HEK293 (cell line): ENCODE measurements around the gene AKIRIN1.

Experiments
- CTCF ChIA-PET: fragments of 350-600 bp; formaldehyde crosslinking; extraction: SDS; loops from one replicate; lab custom pipeline; 2021; ENCODE audit warnings: antibody characterized with exemption; lab: Yijun Ruan, JAX
- POLR2A ChIA-PET: fragments of 300-600 bp; formaldehyde crosslinking; extraction: SDS; loops from one replicate; lab custom pipeline; 2020; ENCODE audit warnings: antibody characterized with exemption, inconsistent platforms; lab: Yijun Ruan, JAX
- H3K27ac ChIP-seq: fragments of 200-500 bp; sonication (Bioruptor generic); 2 replicates; pipeline ENCODE4 v1.5.1; 2014; ENCODE audit warnings: low read depth, low read length, control low read depth, inconsistent platforms; ENCODE audit errors: extremely low read depth
- H3K36me3 ChIP-seq, 2 experiments: fragments of 200-500 bp in 1 of 2; sonication (Bioruptor generic) in 1 of 2; 1 replicate in 1 of 2; 2 replicates in 1 of 2; pipeline ENCODE4 v1.5.1; 2014 to 2017; ENCODE audit warnings: inconsistent platforms in 2 of 2, low read length in 2 of 2; ENCODE audit not compliant: control insufficient read depth in 2 of 2, insufficient read depth in 1 of 2
- H3K4me1 ChIP-seq: fragments of 200-500 bp; sonication (Bioruptor generic); 2 replicates; pipeline ENCODE4 v1.5.1; 2014; ENCODE audit warnings: mild to moderate bottlenecking, low read length, inconsistent platforms; ENCODE audit not compliant: control insufficient read depth, insufficient read depth
- H3K4me3 ChIP-seq: 2 replicates; pipeline ENCODE4 v1.5.1; 2011; ENCODE audit warnings: low read depth, mild to moderate bottlenecking, control low read depth, low read length, moderate library complexity
- H3K9me3 ChIP-seq: fragments of 200-500 bp; sonication (Bioruptor generic); 2 replicates; pipeline ENCODE4 v1.5.1; 2014; ENCODE audit warnings: low read depth, low read length, inconsistent platforms; ENCODE audit not compliant: control insufficient read depth, insufficient read depth
- EGR2 ChIP-seq: fragments of 450-650 bp; formaldehyde crosslinking; IDR thresholded peaks from 2 replicates; pipeline ENCODE4 v1.5.1; 2016; ENCODE audit warnings: low read depth, missing biosample characterization, missing genetic modification characterization
- GFI1B ChIP-seq: fragments of 450-650 bp; formaldehyde crosslinking; IDR thresholded peaks from 2 replicates; pipeline ENCODE4 v1.5.1; 2016; ENCODE audit warnings: missing biosample characterization, missing genetic modification characterization
- GLIS2 ChIP-seq: fragments of 450-650 bp; formaldehyde crosslinking; IDR thresholded peaks from 2 replicates; pipeline ENCODE4 v1.5.1; 2016; ENCODE audit warnings: missing biosample characterization, missing genetic modification characterization
- IKZF3 ChIP-seq: fragments of 450-650 bp; IDR thresholded peaks from 2 replicates; pipeline ENCODE4 v1.5.0; 2018; ENCODE audit warnings: missing biosample characterization, mild to moderate bottlenecking, missing genetic modification characterization, moderate library complexity
- KLF1 ChIP-seq: fragments of 450-650 bp; formaldehyde crosslinking; IDR thresholded peaks from 2 replicates; pipeline ENCODE4 v1.5.1; 2016; ENCODE audit warnings: missing biosample characterization, missing genetic modification characterization
- OVOL3 ChIP-seq: fragments of 450-650 bp; formaldehyde crosslinking; IDR thresholded peaks from 2 replicates; pipeline ENCODE4 v1.5.1; 2016; ENCODE audit warnings: missing biosample characterization, missing genetic modification characterization
- SP2 ChIP-seq: fragments of 450-650 bp; formaldehyde crosslinking; IDR thresholded peaks from 2 replicates; pipeline ENCODE4 v1.5.1; 2016; ENCODE audit warnings: missing biosample characterization, missing genetic modification characterization
- TRIM28 ChIP-seq: IDR thresholded peaks from 2 replicates; pipeline ENCODE4 v1.6.1; 2011; ENCODE audit warnings: low read length, control low read depth, borderline replicate concordance
- WT1 ChIP-seq: fragments of 450-650 bp; formaldehyde crosslinking; IDR thresholded peaks from 2 replicates; pipeline ENCODE4 v1.5.1; 2016; ENCODE audit warnings: missing biosample characterization, missing genetic modification characterization
- ZBTB20 ChIP-seq: fragments of 450-650 bp; formaldehyde crosslinking; IDR thresholded peaks from 2 replicates; pipeline ENCODE4 v1.5.1; 2016; ENCODE audit warnings: missing biosample characterization, missing genetic modification characterization
- ZFP37 ChIP-seq: fragments of 450-650 bp; formaldehyde crosslinking; IDR thresholded peaks from 2 replicates; pipeline ENCODE4 v1.5.1; 2016; ENCODE audit warnings: missing biosample characterization, missing genetic modification characterization
- ZNF169 ChIP-seq: fragments of 450-650 bp; formaldehyde crosslinking; IDR thresholded peaks from 2 replicates; pipeline ENCODE4 v1.5.1; 2016; ENCODE audit warnings: missing biosample characterization, missing genetic modification characterization
- ZNF211 ChIP-seq: fragments of 450-650 bp; formaldehyde crosslinking; IDR thresholded peaks from 2 replicates; pipeline ENCODE4 v1.5.1; 2016; ENCODE audit warnings: low read depth, missing biosample characterization, missing genetic modification characterization
- ZNF214 ChIP-seq: fragments of 450-650 bp; formaldehyde crosslinking; IDR thresholded peaks from 2 replicates; pipeline ENCODE4 v1.5.1; 2017; ENCODE audit warnings: missing biosample characterization, mild to moderate bottlenecking, missing genetic modification characterization, borderline replicate concordance
- ZNF335 ChIP-seq: fragments of 450-650 bp; formaldehyde crosslinking; conservative IDR thresholded peaks from 2 replicates; pipeline ENCODE4 v1.5.1; 2016; ENCODE audit warnings: missing biosample characterization, missing genetic modification characterization
- ZNF341 ChIP-seq: fragments of 450-650 bp; formaldehyde crosslinking; IDR thresholded peaks from 2 replicates; pipeline ENCODE4; 2016; ENCODE audit warnings: low read depth, missing biosample characterization, missing genetic modification characterization
- ZNF37A ChIP-seq: fragments of 450-650 bp; IDR thresholded peaks from 2 replicates; pipeline ENCODE4 v1.5.1; 2018; ENCODE audit warnings: missing biosample characterization, missing genetic modification characterization
- ZNF501 ChIP-seq: fragments of 450-650 bp; formaldehyde crosslinking; IDR thresholded peaks from 2 replicates; pipeline ENCODE4 v1.5.1; 2016; ENCODE audit warnings: missing biosample characterization, missing genetic modification characterization
- ZNF521 ChIP-seq: fragments of 450-650 bp; formaldehyde crosslinking; IDR thresholded peaks from 2 replicates; pipeline ENCODE4 v1.5.1; 2017; ENCODE audit warnings: missing biosample characterization, mild to moderate bottlenecking, missing genetic modification characterization
- ZNF530 ChIP-seq: fragments of 450-650 bp; formaldehyde crosslinking; IDR thresholded peaks from 2 replicates; pipeline ENCODE4 v1.5.1; 2016; ENCODE audit warnings: low read depth, missing biosample characterization, missing genetic modification characterization
- ZNF544 ChIP-seq: fragments of 450-650 bp; formaldehyde crosslinking; IDR thresholded peaks from 2 replicates; pipeline ENCODE4 v1.5.0; 2017; ENCODE audit warnings: missing biosample characterization, missing genetic modification characterization
- ZNF561 ChIP-seq: fragments of 450-650 bp; IDR thresholded peaks from 2 replicates; pipeline ENCODE4 v1.5.1; 2018; ENCODE audit warnings: missing biosample characterization, missing genetic modification characterization, borderline replicate concordance
- ZSCAN30 ChIP-seq: fragments of 450-650 bp; IDR thresholded peaks from 2 replicates; pipeline ENCODE4 v1.5.1; 2018; ENCODE audit warnings: missing biosample characterization, mild to moderate bottlenecking, missing genetic modification characterization, moderate library complexity
- TF ChIP-seq, protein P1 (sequence below): fragments of 450-650 bp; formaldehyde crosslinking; IDR thresholded peaks from 2 replicates; pipeline ENCODE4 v1.5.1; 2017; ENCODE audit warnings: missing biosample characterization, missing genetic modification characterization
- TF ChIP-seq, protein P2 (sequence below): fragments of 450-650 bp; formaldehyde crosslinking; IDR thresholded peaks from 2 replicates; pipeline ENCODE4 v1.5.1; 2016; ENCODE audit warnings: missing biosample characterization, missing genetic modification characterization
- TF ChIP-seq, protein P3 (sequence below): fragments of 450-650 bp; formaldehyde crosslinking; IDR thresholded peaks from 2 replicates; pipeline ENCODE4 v1.5.1; 2017; ENCODE audit warnings: missing biosample characterization, missing genetic modification characterization
- TF ChIP-seq, protein P4 (sequence below): fragments of 450-650 bp; formaldehyde crosslinking; optimal IDR thresholded peaks from 2 replicates; pipeline ENCODE3; 2016; ENCODE audit warnings: missing biosample characterization, mild to moderate bottlenecking, missing genetic modification characterization

The AKIRIN1 gene

DNA sequence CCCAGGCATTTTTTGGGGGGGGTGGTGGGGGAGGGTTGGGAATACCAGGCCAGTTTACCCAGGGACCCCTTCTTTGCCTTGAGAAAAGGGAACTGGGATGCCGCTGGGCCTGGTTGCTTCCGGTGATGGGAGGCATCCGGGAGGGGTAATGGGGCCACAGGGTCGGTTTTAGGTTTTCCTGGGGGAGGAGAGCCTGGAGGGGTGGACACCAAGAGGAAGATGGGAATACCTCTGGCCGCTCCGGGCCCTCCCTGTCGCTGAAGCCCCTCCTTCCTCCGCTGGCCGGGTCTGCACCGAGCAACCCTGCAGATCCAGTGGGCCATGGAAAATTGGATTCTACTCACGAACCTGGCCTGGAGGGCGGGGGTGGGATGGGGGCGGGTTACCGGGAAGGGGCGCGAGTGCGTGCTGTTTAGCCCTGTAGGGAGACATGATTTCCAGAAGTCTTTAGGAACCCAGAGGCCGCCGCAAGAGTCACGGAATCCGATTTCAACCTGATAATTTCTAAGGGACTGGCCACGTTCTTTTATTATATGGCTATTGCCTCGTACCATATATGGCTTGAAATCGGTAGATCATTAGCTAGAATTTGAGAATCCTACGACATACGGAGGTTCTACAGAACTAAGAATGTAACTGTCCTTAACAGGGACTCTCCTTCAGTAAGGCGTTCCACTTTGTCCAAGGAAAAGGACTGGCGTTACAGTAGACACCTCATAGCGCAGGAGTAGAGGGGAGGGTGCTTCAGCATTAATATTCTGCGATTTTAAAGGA, 749 bp downstream of the AKIRIN1 start:
- Histone ChIP-seq H3K9me3 (no peaks in the 10 kb centered on the region), H3K27ac (peak overlapping the region; percentile 89), H3K4me3 (peak overlapping the region; percentile 64), H3K36me3 (peaks cover 16 to 40% of the 10 kb centered on the region in 2 experiments; a peak in 2 of 3 replicates), H3K4me1 (peaks cover 5% of the 10 kb centered on the region; the same call in 1 of the 2 replicates)
- TF ChIP-seq ZNF501 (tag by site-specific recombination) = no peak
- no peak for TF ChIP-seq ZSCAN30 (tag by site-specific recombination)
- peak; percentile 45; the same call in 1 of the 2 replicates for TF ChIP-seq IKZF3
- peak; percentile 17; the same call in 1 of the 2 replicates for TF ChIP-seq GLIS2
- no peak for TF ChIP-seq WT1 (tag by site-specific recombination)
- TF ChIP-seq, protein P1, sequence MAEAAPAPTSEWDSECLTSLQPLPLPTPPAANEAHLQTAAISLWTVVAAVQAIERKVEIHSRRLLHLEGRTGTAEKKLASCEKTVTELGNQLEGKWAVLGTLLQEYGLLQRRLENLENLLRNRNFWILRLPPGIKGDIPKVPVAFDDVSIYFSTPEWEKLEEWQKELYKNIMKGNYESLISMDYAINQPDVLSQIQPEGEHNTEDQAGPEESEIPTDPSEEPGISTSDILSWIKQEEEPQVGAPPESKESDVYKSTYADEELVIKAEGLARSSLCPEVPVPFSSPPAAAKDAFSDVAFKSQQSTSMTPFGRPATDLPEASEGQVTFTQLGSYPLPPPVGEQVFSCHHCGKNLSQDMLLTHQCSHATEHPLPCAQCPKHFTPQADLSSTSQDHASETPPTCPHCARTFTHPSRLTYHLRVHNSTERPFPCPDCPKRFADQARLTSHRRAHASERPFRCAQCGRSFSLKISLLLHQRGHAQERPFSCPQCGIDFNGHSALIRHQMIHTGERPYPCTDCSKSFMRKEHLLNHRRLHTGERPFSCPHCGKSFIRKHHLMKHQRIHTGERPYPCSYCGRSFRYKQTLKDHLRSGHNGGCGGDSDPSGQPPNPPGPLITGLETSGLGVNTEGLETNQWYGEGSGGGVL (tag by site-specific recombination) = peak; percentile 78
- TF ChIP-seq ZNF341 (tag by site-specific recombination) = peak; percentile 46; the same call in 1 of the 2 replicates
- TF ChIP-seq, protein P2, sequence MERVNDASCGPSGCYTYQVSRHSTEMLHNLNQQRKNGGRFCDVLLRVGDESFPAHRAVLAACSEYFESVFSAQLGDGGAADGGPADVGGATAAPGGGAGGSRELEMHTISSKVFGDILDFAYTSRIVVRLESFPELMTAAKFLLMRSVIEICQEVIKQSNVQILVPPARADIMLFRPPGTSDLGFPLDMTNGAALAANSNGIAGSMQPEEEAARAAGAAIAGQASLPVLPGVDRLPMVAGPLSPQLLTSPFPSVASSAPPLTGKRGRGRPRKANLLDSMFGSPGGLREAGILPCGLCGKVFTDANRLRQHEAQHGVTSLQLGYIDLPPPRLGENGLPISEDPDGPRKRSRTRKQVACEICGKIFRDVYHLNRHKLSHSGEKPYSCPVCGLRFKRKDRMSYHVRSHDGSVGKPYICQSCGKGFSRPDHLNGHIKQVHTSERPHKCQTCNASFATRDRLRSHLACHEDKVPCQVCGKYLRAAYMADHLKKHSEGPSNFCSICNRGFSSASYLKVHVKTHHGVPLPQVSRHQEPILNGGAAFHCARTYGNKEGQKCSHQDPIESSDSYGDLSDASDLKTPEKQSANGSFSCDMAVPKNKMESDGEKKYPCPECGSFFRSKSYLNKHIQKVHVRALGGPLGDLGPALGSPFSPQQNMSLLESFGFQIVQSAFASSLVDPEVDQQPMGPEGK (tag by site-specific recombination) = peak; percentile 50; the same call in 1 of the 2 replicates
- no peak for TF ChIP-seq ZNF530
- TF ChIP-seq ZNF169 (tag by site-specific recombination) = no peak
- TF ChIP-seq ZNF37A (tag by site-specific recombination) = no peak
- TF ChIP-seq ZFP37 (tag by site-specific recombination) = no peak
- TF ChIP-seq TRIM28 = no peak
- TF ChIP-seq ZNF214 = no peak
- peak; percentile 91 for TF ChIP-seq ZNF335 (tag by site-specific recombination)
- no peak for TF ChIP-seq ZNF544 (tag by site-specific recombination)
- peak; percentile 34; the same call in 1 of the 2 replicates for TF ChIP-seq SP2
- TF ChIP-seq EGR2 (tag by site-specific recombination) = no peak
- ChIA-PET POLR2A (interaction anchor here (0.5 kb wide), 1 partner anchor 1092 kb away, joined by 3 read pairs; no protein-coding TSS in a partner anchor), CTCF (interaction anchor here (1.3 kb wide), 1 partner anchor 419 kb away, joined by 3 read pairs; no protein-coding TSS in a partner anchor)

DNA sequence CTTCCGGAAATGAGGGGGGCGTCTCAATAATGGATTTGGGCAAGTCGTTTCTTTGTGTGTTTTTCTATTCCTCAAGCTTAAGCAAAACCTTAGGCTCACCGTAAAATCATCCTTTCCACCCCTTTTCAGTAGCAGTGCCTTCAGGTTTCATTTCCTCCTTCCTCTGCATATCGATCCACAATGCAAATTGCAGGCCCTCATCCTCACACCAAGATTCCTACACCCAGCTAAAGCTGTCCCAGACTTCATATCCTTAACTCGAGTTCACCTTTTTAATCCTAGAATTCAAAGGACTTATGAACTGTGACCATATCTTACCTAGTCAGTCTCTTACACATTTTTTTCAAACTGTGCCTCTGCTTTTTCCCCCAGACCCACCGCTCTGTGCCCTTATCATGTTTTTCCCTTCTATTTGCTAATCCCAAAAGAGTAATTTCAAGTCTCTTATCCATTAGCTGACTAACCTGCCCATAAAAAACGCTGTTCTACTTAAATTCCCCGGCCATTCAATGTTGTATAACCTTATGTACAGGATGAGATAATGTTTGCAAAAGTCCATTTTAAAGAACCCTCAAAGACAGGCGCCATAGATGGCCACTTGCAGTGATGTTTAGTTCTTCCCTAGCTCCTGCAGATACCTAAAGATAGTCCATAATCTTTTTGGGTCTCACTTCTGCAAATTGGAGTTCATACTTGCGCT, 1.5 kb downstream of the AKIRIN1 start:
- POLR2A ChIA-PET = interaction anchor here (0.5 kb wide), 1 partner anchor 1092 kb away, joined by 3 read pairs; no protein-coding TSS in a partner anchor
- CTCF ChIA-PET = interaction anchor here (1.3 kb wide), 1 partner anchor 419 kb away, joined by 3 read pairs; no protein-coding TSS in a partner anchor
- TF ChIP-seq KLF1 (tag by site-specific recombination) (no peak), ZNF341 (tag by site-specific recombination) (peak; percentile 42; the same call in 1 of the 2 replicates), ZNF521 (tag by site-specific recombination) (no peak), ZNF211 (tag by site-specific recombination) (no peak), ZBTB20 (tag by site-specific recombination) (no peak), GFI1B (tag by site-specific recombination) (no peak), ZNF561 (tag by site-specific recombination) (0 out of 2 replicates have a peak, but pooled peaks have one; percentile 31), TRIM28 (no peak), OVOL3 (tag by site-specific recombination) (no peak)
- TF ChIP-seq, protein P3, sequence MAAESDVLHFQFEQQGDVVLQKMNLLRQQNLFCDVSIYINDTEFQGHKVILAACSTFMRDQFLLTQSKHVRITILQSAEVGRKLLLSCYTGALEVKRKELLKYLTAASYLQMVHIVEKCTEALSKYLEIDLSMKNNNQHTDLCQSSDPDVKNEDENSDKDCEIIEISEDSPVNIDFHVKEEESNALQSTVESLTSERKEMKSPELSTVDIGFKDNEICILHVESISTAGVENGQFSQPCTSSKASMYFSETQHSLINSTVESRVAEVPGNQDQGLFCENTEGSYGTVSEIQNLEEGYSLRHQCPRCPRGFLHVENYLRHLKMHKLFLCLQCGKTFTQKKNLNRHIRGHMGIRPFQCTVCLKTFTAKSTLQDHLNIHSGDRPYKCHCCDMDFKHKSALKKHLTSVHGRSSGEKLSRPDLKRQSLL (tag by site-specific recombination) = no peak
- TF ChIP-seq, protein P4, sequence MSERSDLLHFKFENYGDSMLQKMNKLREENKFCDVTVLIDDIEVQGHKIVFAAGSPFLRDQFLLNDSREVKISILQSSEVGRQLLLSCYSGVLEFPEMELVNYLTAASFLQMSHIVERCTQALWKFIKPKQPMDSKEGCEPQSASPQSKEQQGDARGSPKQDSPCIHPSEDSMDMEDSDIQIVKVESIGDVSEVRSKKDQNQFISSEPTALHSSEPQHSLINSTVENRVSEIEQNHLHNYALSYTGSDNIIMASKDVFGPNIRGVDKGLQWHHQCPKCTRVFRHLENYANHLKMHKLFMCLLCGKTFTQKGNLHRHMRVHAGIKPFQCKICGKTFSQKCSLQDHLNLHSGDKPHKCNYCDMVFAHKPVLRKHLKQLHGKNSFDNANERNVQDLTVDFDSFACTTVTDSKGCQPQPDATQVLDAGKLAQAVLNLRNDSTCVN (tag by site-specific recombination) = no peak

More for the DNA sequence above, 1.5 kb downstream of the AKIRIN1 start:
- Histone ChIP-seq H3K4me3 (peak overlapping the region; percentile 64), H3K9me3 (no peaks in the 10 kb centered on the region), H3K36me3 (peaks cover 16 to 47% of the 10 kb centered on the region in 2 experiments; a peak in 2 of 3 replicates), H3K4me1 (peaks cover 5% of the 10 kb centered on the region; the same call in 1 of the 2 replicates), H3K27ac (peak overlapping the region; percentile 21; the same call in 1 of the 2 replicates)
